GM12878 (cell line): ENCODE data around the gene C1D. TPM values are rescaled to one million over a fixed set of nuclear protein-coding genes. Genes with fewer than 3 reads are reported as not detected.

Source experiments
- BHLHE40 ChIP-seq, 2 experiments: fragments of 450-650 bp in 1 of 2; IDR thresholded peaks; 2 replicates each; pipeline ENCODE4 v1.6.1; 2011 to 2017; ENCODE audit warnings: low read depth in 2 of 2, borderline replicate concordance in 1 of 2, improper control_type of control experiment in 1 of 2, low read length in 1 of 2, mild to moderate bottlenecking in 1 of 2
- CBX5 ChIP-seq: sonication (generic); IDR thresholded peaks from 2 replicates; pipeline ENCODE4 v1.6.1; 2016; ENCODE audit warnings: low read depth, moderate library complexity, mild to moderate bottlenecking, inconsistent platforms
- IRF4 ChIP-seq: IDR thresholded peaks from 2 replicates; pipeline ENCODE4 v1.6.1; 2011; ENCODE audit warnings: low read depth, low read length
- MYC ChIP-seq: IDR thresholded peaks from 2 replicates; pipeline ENCODE4 v1.6.1; 2011; ENCODE audit warnings: mild to moderate bottlenecking, low read length, moderate library complexity, inconsistent platforms; ENCODE audit not compliant: insufficient read depth, insufficient replicate concordance, insufficient read length, severe bottlenecking
- RELA ChIP-seq: fragments of 450-650 bp; IDR thresholded peaks from 2 replicates; pipeline ENCODE4 v1.8.0; 2014; ENCODE audit warnings: borderline replicate concordance; ENCODE audit not compliant: partially characterized antibody
- SIN3A ChIP-seq: IDR thresholded peaks from 2 replicates; pipeline ENCODE4 v1.6.1; 2012; ENCODE audit warnings: low read depth, low read length, improper control_type of control experiment
- SKIL ChIP-seq: fragments of 450-650 bp; IDR thresholded peaks from 2 replicates; pipeline ENCODE4 v1.6.1; 2017; ENCODE audit warnings: mild to moderate bottlenecking, low read depth, inconsistent platforms; ENCODE audit not compliant: poor library complexity, severe bottlenecking
- TCF3 ChIP-seq: IDR thresholded peaks from 2 replicates; pipeline ENCODE4 v1.6.1; 2012; ENCODE audit warnings: low read depth, mild to moderate bottlenecking, low read length, borderline replicate concordance; ENCODE audit not compliant: insufficient read depth
- polyA plus RNA-seq, 11 experiments: library from polyadenylated mRNA; depleted of rRNA in 4 of 11; unstranded in 6 of 11; stranded (reverse) in 5 of 11; fragments of >200 nt; fragmentation: Nextera tagmentation in 4 of 11; fragmentation: Illumina TruSeq in 1 of 11; extraction: Ambion mirVana in 4 of 11; extraction: Trizol in 1 of 11; gene quantifications; 1 replicate in 1 of 11; 2 replicates in 10 of 11; pipeline versions ENCODE4 v1.2.1 to v1.2.3, GENCODE V29; 2011 to 2016; ENCODE audit warnings: inconsistent platforms in 2 of 11, missing spikeins in 2 of 11, low read depth in 1 of 11
- total RNA-seq, 4 experiments: library from RNA; depleted of rRNA in 3 of 4; stranded (reverse); fragments of >200 nt in 3 of 4; fragmentation: Illumina TruSeq in 1 of 4; extraction: Trizol in 1 of 4; gene quantifications; 2 replicates each; pipeline versions ENCODE4 v1.2.1 to v1.2.3, GENCODE V29; 2013 to 2021
- TF ChIP-seq, protein P1 (sequence below): fragments of 450-650 bp; IDR thresholded peaks from 2 replicates; pipeline ENCODE4 v1.6.1; 2017; ENCODE audit warnings: mild to moderate bottlenecking, moderate library complexity

The C1D gene
- total and polyA plus RNA-seq, 10 of the 15 experiments (the other 5 are each of a cell fraction or from before 2014, with no cell fraction given) = 18.9 to 152 (median 59.1) TPM

GRCh38 chr2:68083346-68083745 is 20.5 kb upstream of the C1D start (continued):
- TF ChIP-seq, protein P1, sequence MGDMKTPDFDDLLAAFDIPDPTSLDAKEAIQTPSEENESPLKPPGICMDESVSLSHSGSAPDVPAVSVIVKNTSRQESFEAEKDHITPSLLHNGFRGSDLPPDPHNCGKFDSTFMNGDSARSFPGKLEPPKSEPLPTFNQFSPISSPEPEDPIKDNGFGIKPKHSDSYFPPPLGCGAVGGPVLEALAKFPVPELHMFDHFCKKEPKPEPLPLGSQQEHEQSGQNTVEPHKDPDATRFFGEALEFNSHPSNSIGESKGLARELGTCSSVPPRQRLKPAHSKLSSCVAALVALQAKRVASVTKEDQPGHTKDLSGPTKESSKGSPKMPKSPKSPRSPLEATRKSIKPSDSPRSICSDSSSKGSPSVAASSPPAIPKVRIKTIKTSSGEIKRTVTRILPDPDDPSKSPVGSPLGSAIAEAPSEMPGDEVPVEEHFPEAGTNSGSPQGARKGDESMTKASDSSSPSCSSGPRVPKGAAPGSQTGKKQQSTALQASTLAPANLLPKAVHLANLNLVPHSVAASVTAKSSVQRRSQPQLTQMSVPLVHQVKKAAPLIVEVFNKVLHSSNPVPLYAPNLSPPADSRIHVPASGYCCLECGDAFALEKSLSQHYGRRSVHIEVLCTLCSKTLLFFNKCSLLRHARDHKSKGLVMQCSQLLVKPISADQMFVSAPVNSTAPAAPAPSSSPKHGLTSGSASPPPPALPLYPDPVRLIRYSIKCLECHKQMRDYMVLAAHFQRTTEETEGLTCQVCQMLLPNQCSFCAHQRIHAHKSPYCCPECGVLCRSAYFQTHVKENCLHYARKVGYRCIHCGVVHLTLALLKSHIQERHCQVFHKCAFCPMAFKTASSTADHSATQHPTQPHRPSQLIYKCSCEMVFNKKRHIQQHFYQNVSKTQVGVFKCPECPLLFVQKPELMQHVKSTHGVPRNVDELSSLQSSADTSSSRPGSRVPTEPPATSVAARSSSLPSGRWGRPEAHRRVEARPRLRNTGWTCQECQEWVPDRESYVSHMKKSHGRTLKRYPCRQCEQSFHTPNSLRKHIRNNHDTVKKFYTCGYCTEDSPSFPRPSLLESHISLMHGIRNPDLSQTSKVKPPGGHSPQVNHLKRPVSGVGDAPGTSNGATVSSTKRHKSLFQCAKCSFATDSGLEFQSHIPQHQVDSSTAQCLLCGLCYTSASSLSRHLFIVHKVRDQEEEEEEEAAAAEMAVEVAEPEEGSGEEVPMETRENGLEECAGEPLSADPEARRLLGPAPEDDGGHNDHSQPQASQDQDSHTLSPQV = no peak
- no peak for TF ChIP-seq BHLHE40 (IDR thresholded peaks at IDR 0.05; ENCODE audit: borderline replicate concordance in 1 of 2, low read depth in 2 of 2, low read length in 1 of 2)
- no peak for TF ChIP-seq IRF4
- no peak for TF ChIP-seq SIN3A
- no peak for TF ChIP-seq CBX5
- no peak for TF ChIP-seq SKIL
- no peak for TF ChIP-seq MYC
- TF ChIP-seq TCF3 = no peak
- TF ChIP-seq RELA = no peak
